GM10248 (cell line): ENCODE data around the gene HSD17B3.

Experiments used
- CTCF ChIA-PET: fragments of 300-600 bp; sonication (Branson Sonifier 250); formaldehyde crosslinking; extraction: SDS; loops from one replicate; lab custom pipeline; 2021; ENCODE audit warnings: antibody characterized with exemption; lab: Yijun Ruan, JAX
- POLR2A ChIA-PET: fragments of 350-650 bp; sonication (Branson Sonifier 250); formaldehyde crosslinking; extraction: SDS; loops from one replicate; lab custom pipeline; 2020; ENCODE audit warnings: antibody characterized with exemption; lab: Yijun Ruan, JAX
- DNase-seq: peaks from one replicate; pipeline ENCODE4 v3.0.0; 2012; ENCODE audit errors: extremely low spot score
- CTCF ChIP-seq: IDR thresholded peaks from 2 replicates; pipeline ENCODE4 v1.5.1; 2012; ENCODE audit warnings: mild to moderate bottlenecking, low read depth; ENCODE audit errors: extremely low read depth, missing control alignments, control extremely low read depth

Gene HSD17B3

DNA sequence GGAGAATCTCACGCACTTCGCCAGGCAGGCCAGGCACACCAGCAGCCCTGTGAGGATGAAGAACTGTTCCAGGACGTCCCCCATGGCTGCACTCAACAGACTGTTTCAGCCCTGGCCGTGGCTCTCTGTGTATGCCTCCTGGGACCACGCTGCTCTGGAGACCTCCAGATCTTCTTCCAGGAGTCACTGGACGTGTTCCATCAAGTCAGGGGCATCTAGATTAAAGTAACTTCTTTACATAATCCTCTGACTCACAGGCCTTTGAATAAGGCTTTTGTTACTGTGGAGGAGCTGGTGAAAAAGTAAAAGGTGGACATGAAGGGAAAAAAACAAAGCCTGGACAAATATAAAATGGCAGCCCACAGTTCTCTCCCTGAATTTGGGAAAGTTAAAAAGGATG is at the start of gene HSD17B3:
TSS of gene HSD17B3 (minus strand) at position 156 of the 400 bp plus-strand sequence. CDS start at position 84, 72 bp downstream.
- CTCF ChIA-PET: interaction anchor here (1.3 to 3.3 kb wide), 2 partner anchors 15 to 65 kb away, joined by 3 to 13 read pairs; no protein-coding TSS in a partner anchor
- no peak for DNase-seq
- POLR2A ChIA-PET: no interaction called here
- TF ChIP-seq CTCF: no peak

DNA sequence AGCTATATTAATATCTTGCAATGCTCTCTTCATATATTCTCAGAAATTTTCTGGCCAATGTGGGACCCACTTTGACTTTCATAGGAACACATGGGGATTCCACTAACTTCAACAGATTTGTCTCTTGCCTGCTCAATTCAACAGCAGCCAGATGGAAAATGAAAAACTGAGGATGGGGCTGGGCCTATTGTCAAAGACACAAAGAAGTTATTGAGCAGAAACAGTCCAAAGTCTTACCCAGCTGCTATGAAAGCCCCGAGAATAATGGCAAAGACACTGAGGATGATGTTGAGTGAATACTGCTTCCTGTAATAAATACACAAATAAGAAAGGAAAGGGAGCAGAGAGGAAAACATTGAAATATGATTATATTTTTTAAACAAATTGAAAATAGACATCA is 48.9 kb upstream of the HSD17B3 start:
- CTCF ChIA-PET: interaction anchor here (1.1 to 1.3 kb wide), 2 partner anchors 23 to 32 kb away, joined by 3 read pairs; no protein-coding TSS in a partner anchor

DNA sequence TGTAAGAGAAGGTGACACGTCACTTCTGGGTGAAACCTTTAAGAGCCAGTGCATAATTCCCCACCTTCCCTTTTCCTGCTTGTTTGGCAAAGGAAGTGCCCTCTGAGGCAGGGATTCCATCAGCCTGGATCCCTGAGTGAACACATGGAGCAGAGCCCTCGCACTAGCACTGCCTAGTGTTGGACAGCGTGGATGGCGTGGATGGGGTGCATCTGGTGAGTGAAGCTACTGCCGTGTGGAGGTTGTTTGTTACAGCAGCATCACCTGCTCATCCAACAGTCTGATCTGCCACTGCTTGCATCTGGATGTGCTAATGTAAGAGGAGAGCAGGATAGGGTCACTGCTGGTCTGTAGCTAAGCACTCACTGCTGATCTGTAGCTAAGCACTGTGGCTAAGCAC is 46.3 kb upstream of the HSD17B3 start:
- TF ChIP-seq CTCF: no peak
- DNase-seq: no peak
- POLR2A ChIA-PET: no interaction called here
- CTCF ChIA-PET: interaction anchor here (0.9 to 2.1 kb wide), 3 partner anchors 20 to 31 kb away, joined by 3 to 5 read pairs (median 5); no protein-coding TSS in a partner anchor

More for the DNA sequence above, 48.9 kb upstream of the HSD17B3 start:
- POLR2A ChIA-PET: no interaction called here
- no peak for TF ChIP-seq CTCF
- no peak for DNase-seq

DNA sequence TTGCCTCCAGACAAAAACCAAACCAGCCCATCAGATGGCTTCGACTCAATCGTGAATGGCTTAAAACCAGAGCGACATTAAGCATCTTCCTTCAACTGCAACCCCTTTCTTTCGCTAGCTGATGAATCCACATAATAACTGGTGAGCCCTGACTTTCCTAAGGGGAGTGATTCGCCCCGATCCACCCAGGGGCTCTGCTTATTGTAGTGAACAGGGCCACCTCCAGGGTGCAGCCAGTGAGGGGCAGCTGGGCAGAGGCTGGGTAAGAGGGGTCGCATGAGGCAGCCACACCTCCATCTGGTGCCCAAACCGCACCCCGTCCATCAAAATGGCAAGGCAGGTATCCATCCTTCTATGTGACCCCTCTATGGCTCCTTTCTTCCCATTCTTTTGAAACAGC is 43.6 kb upstream of the HSD17B3 start:
- CTCF ChIA-PET: no interaction called here
- TF ChIP-seq CTCF: no peak
- POLR2A ChIA-PET: no interaction called here
- DNase-seq: no peak

- no peak for DNase-seq
- ChIA-PET CTCF (no interaction called here), POLR2A (no interaction called here)
- TF ChIP-seq CTCF: no peak
Observed at GRCh38 chr9:96344458-96345180, 42.6 kb upstream of the HSD17B3 start.

GRCh38 chr9:96343515-96344360 is 41.8 kb upstream of the HSD17B3 start:
- no peak for TF ChIP-seq CTCF
- DNase-seq: no peak
- ChIA-PET POLR2A (no interaction called here), CTCF (interaction anchor here (0.8 to 2.2 kb wide), 4 partner anchors 10 to 51 kb away, joined by 3 to 10 read pairs (median 4); no protein-coding TSS in a partner anchor)
